GM18858 (cell line): ENCODE data around the gene RTP5.
"Not testable (repeated sequence)": the region's sequence is repeated elsewhere in the genome, so short reads cannot be mapped to it uniquely, and the experiment has no call there.

Experiments used
- ATAC-seq: cut with Tn5 transposase; IDR thresholded peaks from one replicate; pipeline ENCODE4 v1.9.1; 2021; ENCODE audit not compliant: unreplicated experiment

Gene RTP5

GRCh38 chr2:241922411-241922810 lies 52.9 kb downstream of the RTP5 start:
- no peak for ATAC-seq

GRCh38 chr2:241922816-241923601 lies 53.5 kb downstream of the RTP5 start:
- ATAC-seq: not testable (repeated sequence)
